Epithelial cell of esophagus (primary cell): ENCODE data around the gene HCK.
"Not testable (repeated sequence)": the region's sequence is repeated elsewhere in the genome, so short reads cannot be mapped to it uniquely, and the experiment has no call there.

Experiments used
- DNase-seq: peaks from one replicate; pipeline ENCODE4 v3.0.0; 2010; ENCODE audit warnings: low read depth
- H3K4me3 ChIP-seq: 2 replicates; pipeline ENCODE4 v1.5.1; 2011; ENCODE audit warnings: mild to moderate bottlenecking, low read length, control low read depth
- CTCF ChIP-seq: IDR thresholded peaks from 2 replicates; pipeline ENCODE4 v1.5.1; 2011; ENCODE audit warnings: low read depth, mild to moderate bottlenecking, low read length, control low read depth, inconsistent platforms; ENCODE audit not compliant: insufficient read depth; ENCODE audit errors: missing control alignments

The HCK gene

DNA sequence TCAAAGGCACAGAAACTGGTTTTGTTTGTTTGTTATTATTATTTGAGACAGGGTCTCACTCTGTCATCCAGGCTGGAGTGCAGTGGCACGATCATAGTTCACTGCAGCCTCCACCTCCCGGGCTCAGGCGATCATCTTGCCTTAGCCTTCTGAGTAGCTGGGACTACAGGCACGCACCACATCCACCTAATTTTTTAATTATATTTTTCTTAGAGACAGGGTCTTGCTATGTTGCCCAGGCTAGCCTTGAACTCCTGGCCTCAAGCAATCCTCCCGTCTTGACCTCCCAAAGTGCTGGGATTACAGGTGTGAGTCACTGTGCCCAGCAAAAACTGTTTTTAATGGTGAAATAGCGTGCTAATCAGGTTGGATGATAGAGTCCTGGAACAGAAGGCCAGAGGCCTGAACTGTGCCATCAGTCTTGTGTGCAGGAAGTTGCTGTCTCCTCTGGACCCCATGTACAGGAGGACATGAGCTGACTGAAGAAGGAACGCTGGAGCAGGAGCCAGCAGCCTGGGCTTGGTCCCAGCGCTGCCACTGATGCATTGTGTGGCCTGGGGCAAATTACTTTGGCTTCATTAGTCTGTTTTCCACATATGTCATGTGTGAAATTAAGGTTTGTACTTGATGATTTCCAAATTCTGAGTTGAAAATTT is 62.4 kb downstream of the HCK start:
- peak; percentile 5 for DNase-seq
- no peak for TF ChIP-seq CTCF
- no peak overlapping the region for H3K4me3 ChIP-seq

GRCh38 chr20:32115211-32115767 is 63.2 kb downstream of the HCK start:
- TF ChIP-seq CTCF, result no peak
- H3K4me3 ChIP-seq, result no peak overlapping the region
- no peak for DNase-seq

DNA sequence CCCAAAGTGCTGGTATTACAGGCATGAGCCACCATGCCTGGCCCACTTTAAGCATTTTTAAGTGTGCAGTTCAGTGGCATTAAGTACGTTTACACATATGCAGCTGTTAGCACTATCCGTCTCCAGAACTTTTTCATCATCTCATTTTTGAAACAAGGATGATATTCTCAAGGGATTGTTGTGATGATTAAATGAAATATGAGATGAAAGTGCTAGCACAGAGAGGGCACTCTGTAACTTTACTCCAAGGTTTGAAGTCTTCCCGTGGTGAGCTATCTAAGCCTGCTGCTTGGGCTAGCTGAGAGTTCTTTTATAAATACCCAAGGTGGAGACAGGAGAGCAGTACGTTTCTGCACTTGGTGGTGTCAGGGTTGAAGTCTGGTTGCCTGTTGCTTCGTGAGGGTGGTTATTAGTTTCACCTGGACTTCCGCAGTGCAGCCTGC is 64.1 kb downstream of the HCK start:
- no peak for TF ChIP-seq CTCF
- no peak overlapping the region for H3K4me3 ChIP-seq
- no peak for DNase-seq

DNA sequence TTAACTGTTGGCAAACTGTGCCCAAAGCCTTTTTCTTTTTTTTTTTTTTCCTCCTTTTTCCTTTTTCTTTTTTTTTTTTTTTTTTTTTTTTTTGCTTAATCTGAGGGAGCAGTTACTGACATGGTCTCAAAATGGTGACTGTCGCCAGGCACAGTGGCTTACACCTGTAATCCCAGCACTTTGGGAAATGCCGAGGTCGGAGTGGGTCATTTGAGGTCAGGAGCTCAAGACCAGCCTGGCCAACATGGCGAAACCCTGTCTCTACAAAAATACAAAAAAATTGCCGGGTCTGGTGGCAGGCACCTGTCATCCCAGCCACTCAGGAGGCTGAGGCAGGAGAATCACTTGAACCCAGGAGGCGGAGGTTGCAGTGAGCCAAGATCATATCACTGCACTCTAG is 64.8 kb downstream of the HCK start:
- H3K4me3 ChIP-seq, DNase-seq: not testable (repeated sequence)

DNA sequence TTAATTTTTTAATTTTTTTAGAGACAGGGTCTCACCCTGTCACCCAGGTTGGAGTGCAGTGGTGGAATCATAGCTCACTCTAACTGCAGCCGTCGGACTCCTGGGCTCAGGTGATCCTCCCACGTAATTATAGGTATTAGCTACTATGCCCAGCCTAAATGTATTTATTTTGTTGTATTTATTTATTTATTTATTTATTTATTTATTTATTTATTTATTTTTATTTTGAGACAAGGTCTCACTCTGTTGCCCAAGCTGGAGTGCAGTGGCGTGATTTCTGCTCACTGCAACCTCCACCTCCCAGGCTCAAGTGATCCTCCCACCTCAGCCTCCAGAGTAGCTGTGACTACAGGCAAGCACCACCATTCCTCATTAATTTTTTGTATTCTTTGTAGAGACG is 66.4 kb downstream of the HCK start:
- not testable (repeated sequence) for H3K4me3 ChIP-seq, DNase-seq

GRCh38 chr20:32119734-32120133 is 67.7 kb downstream of the HCK start:
- no peak for TF ChIP-seq CTCF
- no peak overlapping the region for H3K4me3 ChIP-seq
- DNase-seq, result no peak

- H3K4me3 ChIP-seq, DNase-seq: not testable (repeated sequence)
Measured at GRCh38 chr20:32121908-32122307, 69.9 kb downstream of the HCK start.

DNA sequence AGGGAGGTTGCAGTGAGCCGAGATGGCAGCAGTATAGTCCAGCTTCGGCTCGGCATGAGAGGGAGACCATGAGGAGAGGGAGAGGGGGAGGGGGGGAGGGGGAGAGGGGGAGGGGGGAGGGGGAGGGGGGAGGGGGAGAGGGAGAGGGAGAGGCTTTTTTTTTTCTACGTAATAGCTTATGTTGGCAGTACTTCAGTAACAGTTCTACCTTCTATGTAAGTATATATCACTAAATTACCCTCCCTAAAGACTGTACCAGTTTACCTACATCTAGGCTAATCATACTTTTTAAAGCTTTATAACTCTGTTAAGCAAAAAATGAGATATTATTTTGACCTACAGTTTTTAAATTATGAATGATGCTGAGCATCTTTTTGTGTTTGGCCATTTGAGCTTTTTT is 71.0 kb downstream of the HCK start:
- no peak for TF ChIP-seq CTCF
- no peak for DNase-seq
- no peak overlapping the region for H3K4me3 ChIP-seq
